T-helper 1 cell treated with Interleukin-12 subunit alpha and Interleukin-12 subunit beta and Interleukin-4 antibody, amounts not matched to agents 30 μg/mL and 1 μg/mL, for 36 hours (primary cell): ENCODE results near the gene MIGA2.
"Not testable (repeated sequence)": the region's sequence is repeated elsewhere in the genome, so short reads cannot be mapped to it uniquely, and the experiment has no call there.

Experiments
- H3K27ac Mint-ChIP-seq: one replicate; pipeline ENCODE4 v1.8.0; 2021; ENCODE audit warnings: mild to moderate bottlenecking, mixed read lengths
- H3K27me3 Mint-ChIP-seq: one replicate; pipeline ENCODE4 v1.8.0; 2021; ENCODE audit warnings: low read depth, mixed read lengths
- H3K36me3 Mint-ChIP-seq: one replicate; pipeline ENCODE4 v1.8.0; 2021; ENCODE audit warnings: low read depth, mixed read lengths
- H3K4me1 Mint-ChIP-seq: one replicate; pipeline ENCODE4 v1.8.0; 2021; ENCODE audit warnings: low read depth, mixed read lengths
- H3K4me3 Mint-ChIP-seq: one replicate; pipeline ENCODE4 v1.8.0; 2021; ENCODE audit warnings: mild to moderate bottlenecking, moderate library complexity, mixed read lengths
- H3K9me3 Mint-ChIP-seq: one replicate; pipeline ENCODE4 v1.8.0; 2021; ENCODE audit warnings: mixed read lengths

MIGA2 gene

GRCh38 chr9:129103595-129103965 lies 67.2 kb downstream of the MIGA2 start:
- Mint-ChIP-seq H3K27me3 (no peaks in the 10 kb centered on the region), H3K36me3 (no peaks in the 10 kb centered on the region), H3K4me3 (no peak overlapping the region), H3K9me3 (no peaks in the 10 kb centered on the region), H3K4me1 (no peaks in the 10 kb centered on the region), H3K27ac (no peak overlapping the region)

DNA sequence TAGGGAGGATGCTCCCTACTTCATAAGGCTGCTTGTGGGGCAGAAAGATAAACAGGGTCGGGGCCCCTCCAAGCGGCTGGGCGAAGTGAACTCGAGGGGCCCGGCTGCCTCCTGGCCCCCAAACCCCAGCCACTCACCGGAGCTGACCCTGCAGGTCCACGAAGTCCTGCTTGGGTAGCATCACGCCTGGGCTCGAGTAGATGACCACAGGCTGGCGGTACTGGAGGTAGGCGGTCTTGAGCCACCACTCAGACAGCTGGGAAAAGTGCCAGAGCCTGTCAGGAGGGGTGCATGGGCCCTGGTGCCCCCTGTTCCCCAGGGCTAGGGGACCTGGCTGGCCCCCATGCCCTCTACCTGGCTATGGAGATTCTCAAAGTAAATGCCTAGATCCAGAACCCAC lies 67.6 kb downstream of the MIGA2 start:
- Mint-ChIP-seq H3K27ac (no peak overlapping the region), H3K4me1 (peaks cover 2% of the 10 kb centered on the region), H3K36me3 (no peaks in the 10 kb centered on the region), H3K9me3 (no peaks in the 10 kb centered on the region), H3K27me3 (no peaks in the 10 kb centered on the region), H3K4me3 (no peak overlapping the region)

GRCh38 chr9:129105857-129106694 lies 69.7 kb downstream of the MIGA2 start:
- Mint-ChIP-seq H3K27ac (no peak overlapping the region), H3K4me3 (no peak overlapping the region), H3K4me1 (peaks cover 11% of the 10 kb centered on the region), H3K27me3 (no peaks in the 10 kb centered on the region), H3K36me3 (no peaks in the 10 kb centered on the region), H3K9me3 (no peaks in the 10 kb centered on the region)

DNA sequence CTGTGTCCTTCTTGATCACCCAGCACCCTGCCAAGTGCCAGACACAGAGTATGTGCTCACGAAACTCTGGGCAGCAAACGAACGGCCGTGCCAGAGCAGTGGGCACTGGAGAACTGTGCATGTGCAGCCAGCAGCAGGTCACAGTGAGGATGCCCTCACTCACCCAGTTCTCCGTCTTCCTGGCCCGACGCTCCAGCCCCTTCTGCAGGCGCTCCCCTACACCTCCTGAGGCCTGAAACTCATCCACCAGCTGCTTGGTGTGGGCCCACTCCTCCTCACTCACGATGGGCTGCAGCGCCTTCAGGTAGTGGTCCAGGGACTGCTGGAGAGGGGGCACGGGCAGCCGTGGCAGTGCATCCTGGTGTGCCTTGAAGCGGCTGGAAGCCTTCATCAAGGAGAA lies 71.2 kb downstream of the MIGA2 start:
- Mint-ChIP-seq H3K27me3 (no peaks in the 10 kb centered on the region), H3K4me1 (peaks cover 16% of the 10 kb centered on the region), H3K9me3 (no peaks in the 10 kb centered on the region), H3K36me3 (no peaks in the 10 kb centered on the region), H3K4me3 (no peak overlapping the region), H3K27ac (no peak overlapping the region)

DNA sequence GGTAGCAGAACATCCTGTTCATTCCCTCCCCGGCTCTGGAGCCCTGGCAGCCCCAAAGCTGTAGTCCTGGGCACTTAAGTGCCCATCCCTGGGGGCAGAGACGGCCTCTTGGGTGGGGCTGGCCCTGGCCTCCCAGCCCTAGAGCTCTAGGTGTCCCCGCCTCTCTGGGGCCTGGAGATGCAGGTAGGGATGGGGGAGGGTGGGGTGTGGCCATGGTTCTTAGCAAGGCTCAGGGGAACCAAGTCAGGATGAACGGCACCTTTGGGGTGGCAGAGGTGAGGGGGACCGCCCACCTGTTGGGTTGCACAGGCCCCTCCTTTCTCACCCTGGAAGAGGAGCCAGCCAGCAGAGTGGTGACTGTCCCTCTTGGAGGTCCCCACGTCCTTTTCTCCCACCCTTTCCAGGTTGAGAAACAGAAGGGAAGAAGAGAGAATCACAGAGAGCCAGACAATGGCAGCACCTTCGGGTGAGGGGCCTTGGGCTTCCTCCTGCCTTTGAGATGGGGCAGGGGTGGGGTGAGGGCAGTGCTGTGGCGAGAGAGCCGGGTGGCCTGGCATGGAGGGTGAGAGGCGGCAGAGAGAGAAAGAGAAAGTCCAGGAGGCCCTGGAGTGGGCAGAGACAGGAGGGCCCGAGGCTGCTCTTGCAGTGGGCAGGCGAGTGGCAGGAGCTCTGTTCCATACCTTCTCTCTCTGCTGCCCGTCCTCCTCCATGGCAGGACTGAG lies 71.8 kb downstream of the MIGA2 start:
- Mint-ChIP-seq H3K9me3 (no peaks in the 10 kb centered on the region), H3K27ac (no peak overlapping the region), H3K36me3 (no peaks in the 10 kb centered on the region), H3K4me1 (peaks cover 16% of the 10 kb centered on the region), H3K27me3 (no peaks in the 10 kb centered on the region), H3K4me3 (peak overlapping the region; percentile 80)

- peaks cover 16% of the 10 kb centered on the region for H3K4me1 Mint-ChIP-seq
- no peaks in the 10 kb centered on the region for H3K36me3 Mint-ChIP-seq
- H3K27me3 Mint-ChIP-seq: no peaks in the 10 kb centered on the region
- no peaks in the 10 kb centered on the region for H3K9me3 Mint-ChIP-seq
- H3K4me3 Mint-ChIP-seq: peak overlapping the region; percentile 80
- peak overlapping the region; percentile 20 for H3K27ac Mint-ChIP-seq
These were observed 72.5 kb downstream of the MIGA2 start for GRCh38 chr9:129108805-129109536.

DNA sequence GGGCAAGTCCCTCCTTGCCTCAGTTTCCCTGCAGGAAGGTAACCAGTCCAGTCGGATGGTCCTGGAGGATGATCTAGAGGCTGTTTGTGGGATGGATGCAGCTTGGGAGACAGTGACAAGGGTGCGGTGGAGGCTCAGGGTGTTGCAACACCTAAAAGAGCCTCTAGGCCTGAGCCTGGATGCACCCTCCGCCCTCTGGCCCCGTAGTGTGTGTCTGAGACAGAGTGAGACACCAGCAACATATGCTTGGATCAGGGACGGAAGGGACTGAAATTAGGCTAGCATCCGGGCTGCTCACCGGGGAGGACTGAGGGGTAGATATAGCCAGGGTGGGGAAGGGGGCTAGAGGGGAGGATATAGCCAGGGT lies 73.1 kb downstream of the MIGA2 start:
- peak overlapping the region; percentile 50 for H3K27ac Mint-ChIP-seq
- no peaks in the 10 kb centered on the region for H3K9me3 Mint-ChIP-seq
- H3K4me1 Mint-ChIP-seq: peaks cover 18% of the 10 kb centered on the region
- H3K27me3 Mint-ChIP-seq: no peaks in the 10 kb centered on the region
- H3K4me3 Mint-ChIP-seq: peak overlapping the region; percentile 80
- no peaks in the 10 kb centered on the region for H3K36me3 Mint-ChIP-seq

DNA sequence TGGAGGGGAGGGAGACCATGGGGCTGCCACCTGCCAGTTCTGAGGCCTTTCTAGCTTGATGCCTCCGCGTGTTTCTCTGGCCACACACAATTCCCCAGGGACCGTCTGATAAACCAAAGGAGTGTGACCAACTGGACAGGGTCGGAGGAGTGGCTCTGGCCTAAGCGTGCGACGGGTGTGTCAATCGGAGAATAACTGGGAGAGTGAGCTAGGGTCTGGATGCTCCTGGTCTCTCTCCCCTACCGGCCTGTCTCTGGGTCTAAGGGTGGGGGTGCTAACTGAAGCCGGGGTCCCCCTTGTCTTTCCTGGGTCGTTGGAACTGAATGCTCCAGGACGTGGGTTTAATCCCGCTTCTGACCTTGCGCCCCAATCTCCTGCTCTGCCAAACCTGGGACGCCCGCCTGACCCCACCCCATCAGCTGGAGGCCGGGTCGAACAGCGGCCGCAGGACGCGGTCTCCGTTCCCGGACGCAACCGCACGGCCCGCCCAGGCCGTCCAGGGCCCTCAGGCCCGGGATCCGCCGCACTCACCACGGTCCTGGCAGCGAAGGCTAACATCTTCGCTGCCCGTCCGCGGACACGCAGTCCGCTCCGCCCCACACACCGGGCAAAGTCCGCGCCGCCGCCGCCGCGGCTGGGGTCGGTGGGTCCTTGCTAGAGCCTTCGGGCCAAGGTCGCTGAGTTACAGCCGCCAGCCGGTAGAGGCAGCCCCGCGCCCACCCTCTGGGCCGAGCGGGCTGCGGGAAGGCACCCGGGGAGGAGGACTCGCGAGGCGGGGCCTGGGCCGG lies 73.7 kb downstream of the MIGA2 start:
- H3K27ac Mint-ChIP-seq: no peak overlapping the region
- H3K4me1 Mint-ChIP-seq: peaks cover 18% of the 10 kb centered on the region
- H3K36me3 Mint-ChIP-seq: no peaks in the 10 kb centered on the region
- no peaks in the 10 kb centered on the region for H3K27me3 Mint-ChIP-seq
- H3K4me3 Mint-ChIP-seq: peak overlapping the region; percentile 51
- no peaks in the 10 kb centered on the region for H3K9me3 Mint-ChIP-seq

DNA sequence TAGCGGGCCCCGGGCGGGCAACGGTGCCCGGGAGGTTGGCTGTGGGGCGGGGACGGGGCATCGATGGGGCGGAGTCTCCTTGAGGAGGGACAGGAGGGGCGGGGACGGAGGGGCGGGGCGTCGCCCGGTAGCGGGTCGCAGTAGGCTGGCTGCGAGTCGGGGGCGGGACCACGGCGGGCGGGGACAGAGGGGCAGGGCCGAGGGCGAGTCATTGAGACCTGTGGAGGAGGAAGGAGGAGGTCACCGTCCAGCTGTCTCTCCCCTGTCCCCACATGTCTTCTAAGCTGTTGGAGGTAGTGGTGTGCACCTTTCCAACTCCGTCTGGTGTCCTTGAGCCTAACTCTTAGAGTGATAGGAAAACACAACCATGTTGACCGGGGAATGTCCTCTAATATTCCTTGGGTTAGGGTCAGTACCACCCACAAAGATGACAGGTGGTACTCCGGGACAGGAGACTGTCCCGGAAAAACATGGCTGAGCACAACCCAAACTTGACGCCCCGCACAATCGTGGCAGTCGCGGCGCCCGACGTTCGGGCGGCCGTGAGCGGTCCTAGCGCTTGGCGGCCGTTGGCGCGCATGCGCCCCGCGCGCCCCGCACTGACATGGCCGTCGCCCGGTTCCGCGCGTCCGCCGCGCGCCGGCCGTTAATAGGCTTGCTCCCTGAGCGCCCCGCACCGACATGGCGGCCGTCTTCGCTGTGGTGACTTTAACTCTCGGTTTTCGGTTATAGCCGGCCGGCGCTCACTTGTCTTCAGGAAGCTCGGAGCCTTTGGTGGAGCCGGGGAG lies 74.5 kb downstream of the MIGA2 start, which contains the start of the genes CRAT and PTPA:
TSS of gene CRAT (minus strand) at position 54 of the 788 bp plus-strand sequence. CDS start 284 bp downstream, outside the sequence.
TSS of gene PTPA (plus strand) at position 676 of the 788 bp plus-strand sequence. CDS start 186 bp downstream, outside the sequence.
- Mint-ChIP-seq H3K4me3 (peak within 1 kb of the TSS; percentile 93), H3K27ac (peak within 1 kb of the TSS; percentile 94), H3K36me3 (no peaks in the 10 kb centered on the region), H3K9me3 (no peaks in the 10 kb centered on the region), H3K4me1 (peaks cover 20% of the 10 kb centered on the region), H3K27me3 (no peaks in the 10 kb centered on the region)

DNA sequence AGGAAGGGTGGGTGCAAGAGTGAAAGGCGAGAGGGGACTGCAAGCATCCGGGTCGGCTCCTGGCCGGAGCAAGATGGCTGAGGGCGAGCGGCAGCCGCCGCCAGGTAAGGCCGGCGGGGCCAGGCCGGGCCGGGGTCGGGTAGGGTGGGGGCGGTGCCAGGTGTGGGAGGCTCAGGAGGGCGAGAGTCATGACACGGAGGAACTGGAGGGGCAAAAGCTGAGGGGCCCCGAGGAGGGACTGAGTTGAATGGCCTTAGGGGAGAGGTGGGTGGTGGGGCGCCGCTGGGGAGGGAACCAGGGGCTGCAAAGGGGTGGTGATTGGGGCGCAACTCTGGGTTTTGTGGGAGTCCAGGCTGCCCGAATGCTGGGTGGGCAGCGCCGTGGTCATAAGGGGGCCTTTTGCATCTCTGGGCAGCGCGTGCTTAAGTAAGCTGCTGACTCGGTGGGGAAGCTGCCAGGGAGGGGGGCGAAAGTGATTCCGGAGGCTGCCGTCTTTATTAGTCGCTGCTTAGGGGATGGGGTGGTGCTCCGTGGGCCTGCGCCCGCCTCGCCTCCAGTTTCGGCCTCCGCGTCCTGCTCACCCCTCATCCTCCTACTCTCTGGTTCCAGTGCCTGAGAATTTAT lies 75.2 kb downstream of the MIGA2 start:
- Mint-ChIP-seq H3K27me3 (no peaks in the 10 kb centered on the region), H3K9me3 (no peaks in the 10 kb centered on the region), H3K4me3 (peak overlapping the region; percentile 93), H3K27ac (peak overlapping the region; percentile 93), H3K4me1 (peaks cover 20% of the 10 kb centered on the region), H3K36me3 (no peaks in the 10 kb centered on the region)

DNA sequence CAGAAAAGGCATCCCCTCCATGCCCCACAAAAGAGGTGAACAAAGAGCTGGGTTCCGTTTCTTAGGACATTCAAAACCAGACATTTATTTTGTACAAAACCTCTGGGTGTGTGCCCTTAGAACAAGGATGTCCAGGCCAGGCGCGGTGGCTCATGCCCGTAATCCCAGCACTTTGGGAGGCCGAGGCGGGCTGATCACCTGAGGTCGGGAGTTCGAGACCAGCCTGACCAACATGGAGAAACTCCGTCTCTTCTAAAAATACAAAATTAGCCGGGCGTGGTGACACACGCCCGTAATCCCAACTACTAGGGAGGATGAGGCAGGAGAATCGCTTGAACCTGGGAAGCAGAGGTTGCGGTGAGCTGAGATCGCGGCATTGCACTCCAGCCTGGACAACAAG lies 76.1 kb downstream of the MIGA2 start:
- H3K9me3 Mint-ChIP-seq, H3K27me3 Mint-ChIP-seq, H3K36me3 Mint-ChIP-seq: not testable (repeated sequence)
- H3K4me1 Mint-ChIP-seq: peaks cover 20% of the 10 kb centered on the region
- peak overlapping the region; percentile 93 for H3K4me3 Mint-ChIP-seq
- H3K27ac Mint-ChIP-seq: peak overlapping the region; percentile 93

DNA sequence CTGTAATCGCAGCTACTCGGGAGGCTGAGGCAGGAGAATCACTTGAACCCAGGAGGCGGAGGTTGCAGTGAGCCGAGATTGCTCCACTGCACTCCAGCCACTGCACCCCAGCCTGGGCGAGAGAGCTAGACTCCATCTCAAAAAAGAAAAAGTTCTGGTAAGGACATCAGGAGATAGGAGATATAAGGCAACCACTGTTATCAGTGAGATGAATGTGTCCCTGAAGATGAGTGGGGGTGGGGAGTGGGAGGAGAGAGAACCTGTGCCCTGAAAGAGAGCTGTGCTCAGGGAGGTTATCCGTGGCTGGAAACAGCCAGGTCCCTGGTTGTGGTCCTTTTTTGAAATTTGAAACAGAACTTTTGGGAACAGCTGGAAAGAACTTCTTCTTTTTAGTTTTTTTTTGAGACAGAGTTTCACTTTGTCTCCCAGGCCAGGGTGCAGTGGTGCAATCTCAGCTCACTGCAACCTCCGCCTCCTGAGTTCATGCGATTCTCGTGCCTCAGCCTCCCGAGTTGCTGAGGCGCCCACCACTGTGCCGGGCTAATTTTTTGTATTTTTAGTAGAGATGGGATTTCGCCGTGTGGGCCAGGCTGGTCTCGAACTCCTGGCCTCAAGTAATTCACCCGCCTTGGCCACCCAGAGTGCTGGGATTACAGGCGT lies 77.3 kb downstream of the MIGA2 start:
- no peaks in the 10 kb centered on the region for H3K27me3 Mint-ChIP-seq
- H3K9me3 Mint-ChIP-seq: no peaks in the 10 kb centered on the region
- H3K27ac Mint-ChIP-seq: no peak overlapping the region
- H3K4me1 Mint-ChIP-seq: peaks cover 20% of the 10 kb centered on the region
- no peaks in the 10 kb centered on the region for H3K36me3 Mint-ChIP-seq
- H3K4me3 Mint-ChIP-seq: no peak overlapping the region

- Mint-ChIP-seq H3K36me3 (peaks cover 7% of the 10 kb centered on the region), H3K4me3 (no peak overlapping the region), H3K9me3 (no peaks in the 10 kb centered on the region), H3K27ac (no peak overlapping the region), H3K27me3 (no peaks in the 10 kb centered on the region), H3K4me1 (peaks cover 7% of the 10 kb centered on the region)
These were observed 82.4 kb downstream of the MIGA2 start for GRCh38 chr9:129118799-129119198.
